Activated CD4-positive, alpha-beta T cell treated with anti-CD3 and anti-CD28 coated beads, Interleukin-2, amount 10 ng/mL, durations not matched to agents 7 days and 5 days (primary cell): ENCODE data around the gene GNPTG. TPM values are rescaled to one million over a fixed set of nuclear protein-coding genes. Genes with fewer than 3 reads are reported as not detected.

Source experiments
- CTCF ChIA-PET: fragments of 350-600 bp; sonication (Branson Sonifier 250); formaldehyde crosslinking; loops from one replicate; lab custom pipeline; 2021; ENCODE audit warnings: antibody characterized with exemption; lab: Charles Lee
- POLR2A ChIA-PET: fragments of 350-600 bp; sonication (Branson Sonifier 250); formaldehyde crosslinking; loops from one replicate; lab custom pipeline; 2021; ENCODE audit warnings: antibody characterized with exemption; lab: Charles Lee
- DNase-seq: peaks from one replicate; pipeline ENCODE4 v3.0.0-alpha.2; 2020
- H3K27ac Mint-ChIP-seq: one replicate; pipeline ENCODE4 v1.8.0; 2021; ENCODE audit warnings: mild to moderate bottlenecking, moderate library complexity, mixed read lengths
- H3K27me3 Mint-ChIP-seq: one replicate; pipeline ENCODE4 v1.8.0; 2021; ENCODE audit warnings: mixed read lengths
- H3K36me3 Mint-ChIP-seq: one replicate; pipeline ENCODE4 v1.8.0; 2021; ENCODE audit warnings: low read depth, mixed read lengths
- H3K4me1 Mint-ChIP-seq: one replicate; pipeline ENCODE4 v1.8.0; 2021; ENCODE audit warnings: mixed read lengths
- H3K4me3 Mint-ChIP-seq: one replicate; pipeline ENCODE4 v1.8.0; 2021; ENCODE audit warnings: mild to moderate bottlenecking, moderate library complexity, mixed read lengths
- H3K9me3 Mint-ChIP-seq: one replicate; pipeline ENCODE4 v1.8.0; 2021; ENCODE audit warnings: mixed read lengths
- total RNA-seq, 2 experiments: library from RNA; stranded (reverse); gene quantifications; one replicate each; pipeline ENCODE4 v1.2.3, GENCODE V29; 2021

GNPTG gene
- total RNA-seq, 2 experiments from 2014 or later: 34.3 to 36.9 TPM

DNA sequence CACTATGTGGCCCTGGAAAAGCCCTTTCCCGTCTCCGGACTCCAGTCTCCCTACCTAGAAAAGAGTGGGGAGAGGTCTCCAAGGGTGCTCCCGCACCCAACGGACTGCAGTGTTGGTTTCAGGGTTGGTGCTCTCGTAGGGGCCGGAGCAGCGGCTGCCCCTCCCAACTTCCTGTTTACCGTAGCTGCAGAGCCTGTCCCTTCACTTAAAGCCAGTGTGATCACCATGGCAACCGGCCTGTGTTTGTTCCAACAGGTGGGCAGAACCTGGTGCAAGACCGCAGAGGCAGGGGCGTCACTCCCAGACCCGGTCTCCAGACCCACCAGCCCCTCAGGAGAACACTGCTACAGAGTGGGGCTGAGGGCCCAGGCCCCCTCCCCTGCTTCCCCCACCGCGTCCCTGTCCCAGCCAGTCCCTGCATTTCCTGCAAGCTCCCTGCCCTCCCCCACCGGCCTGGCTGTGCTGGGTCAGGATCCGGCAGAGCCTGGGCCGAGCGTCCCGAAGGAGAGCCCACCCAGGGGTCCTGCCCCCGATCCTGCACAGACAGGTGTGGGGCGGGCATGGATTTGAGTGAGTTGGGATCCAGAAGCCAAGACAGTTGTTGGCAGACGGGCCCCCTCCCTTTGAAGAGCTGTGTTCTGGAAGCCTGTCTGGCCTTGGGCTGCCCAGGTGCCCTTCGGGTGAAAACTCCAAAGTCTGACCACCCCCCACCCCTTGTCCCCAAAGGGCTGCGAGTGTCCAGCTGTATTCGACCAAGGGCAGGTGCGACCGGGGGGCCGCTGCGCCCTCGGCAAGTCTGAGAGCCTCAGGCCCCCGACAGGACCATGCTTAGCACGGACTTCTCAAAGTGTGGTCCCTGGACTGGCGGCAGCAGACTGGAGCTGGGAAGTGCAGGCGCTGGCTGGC lies 19.8 kb upstream of the GNPTG start:
- ChIA-PET POLR2A (interaction anchor here (0.6 kb wide), 1 partner anchor 9 kb away, joined by 3 read pairs; no protein-coding TSS in a partner anchor), CTCF (no interaction called here)
- peak overlapping the region; percentile 72 for H3K27ac Mint-ChIP-seq
- no peaks in the 10 kb centered on the region for H3K36me3 Mint-ChIP-seq
- H3K4me3 Mint-ChIP-seq: peak overlapping the region; percentile 41
- H3K27me3 Mint-ChIP-seq: peaks cover 36% of the 10 kb centered on the region
- H3K4me1 Mint-ChIP-seq: peaks cover 17% of the 10 kb centered on the region
- H3K9me3 Mint-ChIP-seq: no peaks in the 10 kb centered on the region
- DNase-seq: peak; percentile 83

DNA sequence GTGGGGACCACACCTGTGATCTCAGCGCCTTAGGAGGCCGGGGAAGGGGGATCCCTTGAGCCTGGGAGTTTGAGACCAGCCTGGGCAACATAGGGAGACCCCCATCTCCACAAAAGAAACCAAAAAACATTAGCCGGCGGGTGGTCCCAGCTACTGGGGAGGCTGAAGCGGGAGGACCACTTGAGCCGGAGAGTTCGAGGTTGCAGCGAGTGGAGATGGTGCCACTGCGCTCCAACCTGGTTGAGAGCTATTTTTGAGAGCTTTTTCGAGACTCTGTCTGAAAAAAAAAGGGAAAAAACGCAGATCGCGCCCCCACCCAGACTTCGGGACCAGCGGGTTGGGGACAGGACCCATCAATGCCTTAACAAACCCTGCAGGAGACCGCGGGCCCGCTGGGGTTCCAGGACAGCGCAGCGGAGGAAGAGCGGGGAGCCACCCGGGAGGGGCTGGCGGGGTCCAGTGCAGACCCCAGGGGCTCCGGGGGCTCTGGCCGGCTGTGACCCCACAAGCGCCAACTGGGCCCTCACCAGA lies 19.0 kb upstream of the GNPTG start:
- H3K4me1 Mint-ChIP-seq: peaks cover 17% of the 10 kb centered on the region
- H3K27ac Mint-ChIP-seq: peak overlapping the region; percentile 60
- H3K36me3 Mint-ChIP-seq: no peaks in the 10 kb centered on the region
- ChIA-PET CTCF (no interaction called here), POLR2A (interaction anchor here (0.5 to 0.6 kb wide), 2 partner anchors 9 to 16 kb away, joined by 3 read pairs; no protein-coding TSS in a partner anchor)
- H3K9me3 Mint-ChIP-seq: no peaks in the 10 kb centered on the region
- H3K4me3 Mint-ChIP-seq: peak overlapping the region; percentile 25
- peaks cover 36% of the 10 kb centered on the region for H3K27me3 Mint-ChIP-seq
- no peak for DNase-seq

DNA sequence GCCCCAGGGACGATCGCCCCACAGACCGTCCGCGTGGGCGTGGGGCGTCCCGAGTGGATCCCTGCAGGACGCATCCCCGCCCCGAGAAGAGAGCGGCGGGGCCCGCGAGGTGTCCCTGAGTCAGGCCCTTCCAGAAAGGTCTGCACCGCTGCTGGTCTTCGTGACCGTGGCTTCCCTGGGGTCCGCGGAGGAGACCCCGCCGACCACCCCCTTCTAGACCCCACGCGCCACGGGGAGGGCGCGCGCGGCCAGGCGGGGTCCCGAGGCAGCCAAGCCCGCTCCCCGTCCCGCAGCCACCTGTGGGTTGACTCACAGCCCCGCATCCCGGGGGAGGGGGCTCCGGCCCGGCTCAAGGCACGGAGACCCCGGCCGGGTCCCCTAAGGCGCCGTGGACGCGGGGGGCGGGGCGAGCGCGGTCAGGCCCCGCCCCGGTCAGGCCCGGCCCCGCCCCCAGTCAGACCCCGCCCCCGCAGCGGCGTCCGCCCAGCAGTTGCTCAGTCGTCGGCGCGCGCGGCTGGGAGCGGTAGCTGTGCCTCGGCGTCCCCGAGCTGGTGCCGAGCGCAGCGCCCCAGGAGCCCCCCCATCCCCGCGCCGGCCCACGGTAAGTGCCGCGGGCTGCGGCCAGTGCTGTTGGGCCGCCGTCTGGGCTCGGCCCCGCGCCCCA lies 18.4 kb upstream of the GNPTG start, which contains the start of gene BAIAP3:
TSS of gene BAIAP3 (plus strand) at position 497 of the 664 bp plus-strand sequence. CDS start 4,905 bp downstream, outside the sequence.
- H3K27me3 Mint-ChIP-seq: peaks cover 36% of the 10 kb centered on the region
- CTCF ChIA-PET: no interaction called here
- H3K36me3 Mint-ChIP-seq: no peaks in the 10 kb centered on the region
- H3K4me3 Mint-ChIP-seq: peak within 1 kb of the TSS; percentile 25
- POLR2A ChIA-PET: interaction anchor here (0.5 to 0.6 kb wide), 2 partner anchors 17 to 1349 kb away, joined by 3 to 6 read pairs; partner anchors contain the start of gene KCTD5
- no peaks in the 10 kb centered on the region for H3K9me3 Mint-ChIP-seq
- H3K4me1 Mint-ChIP-seq: peaks cover 17% of the 10 kb centered on the region
- peak within 1 kb of the TSS; percentile 60 for H3K27ac Mint-ChIP-seq
- DNase-seq: peak; percentile 63

DNA sequence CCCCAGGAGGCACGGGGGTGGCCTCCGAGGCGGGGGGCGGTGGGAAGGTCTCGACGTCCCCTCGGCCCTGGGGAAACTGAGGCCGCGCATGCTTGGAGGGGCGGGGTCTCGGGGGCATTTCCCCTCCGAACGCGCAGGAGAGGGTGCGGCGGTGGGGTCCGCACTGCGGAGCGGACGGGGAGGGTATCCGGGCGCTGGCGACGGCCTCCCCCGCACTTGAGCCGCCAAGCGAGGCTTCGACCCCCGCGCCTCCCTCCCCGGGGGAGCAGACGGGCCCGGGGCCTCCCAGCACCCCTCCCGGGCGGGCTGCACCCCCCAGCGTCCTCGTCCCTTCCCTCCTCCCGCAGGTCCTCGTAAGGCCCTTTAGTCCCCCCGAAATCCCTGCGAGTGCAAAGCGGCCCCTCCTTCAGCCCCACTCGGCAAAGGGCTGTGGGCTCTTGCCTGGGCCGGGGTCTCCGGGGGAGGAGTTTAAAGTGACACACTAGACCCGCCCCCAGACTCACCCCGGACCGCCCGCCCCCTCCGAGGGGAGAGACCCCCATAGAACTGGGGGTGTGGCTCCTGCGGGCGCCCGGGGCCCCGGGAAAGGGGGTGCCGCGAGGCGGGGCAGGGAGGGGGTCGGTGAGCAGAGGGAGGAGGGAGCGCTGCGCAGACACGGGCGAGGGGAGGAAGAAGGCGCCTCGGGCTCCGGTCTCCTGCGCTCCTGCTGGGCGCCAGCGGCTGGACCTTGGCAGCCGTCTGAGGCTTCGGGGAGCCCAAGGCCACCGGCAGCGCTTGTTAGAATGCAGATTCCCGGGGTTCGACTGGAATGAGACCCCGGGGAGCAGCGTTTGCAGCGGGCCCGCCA lies 17.7 kb upstream of the GNPTG start:
- Mint-ChIP-seq H3K4me1 (peaks cover 17% of the 10 kb centered on the region), H3K4me3 (no peak overlapping the region), H3K36me3 (no peaks in the 10 kb centered on the region), H3K27me3 (peaks cover 36% of the 10 kb centered on the region), H3K27ac (no peak overlapping the region), H3K9me3 (no peaks in the 10 kb centered on the region)
- ChIA-PET CTCF (no interaction called here), POLR2A (interaction anchor here (0.6 kb wide), 1 partner anchor 1348 kb away, joined by 6 read pairs; the partner anchor contains the start of gene KCTD5)
- DNase-seq: no peak

DNA sequence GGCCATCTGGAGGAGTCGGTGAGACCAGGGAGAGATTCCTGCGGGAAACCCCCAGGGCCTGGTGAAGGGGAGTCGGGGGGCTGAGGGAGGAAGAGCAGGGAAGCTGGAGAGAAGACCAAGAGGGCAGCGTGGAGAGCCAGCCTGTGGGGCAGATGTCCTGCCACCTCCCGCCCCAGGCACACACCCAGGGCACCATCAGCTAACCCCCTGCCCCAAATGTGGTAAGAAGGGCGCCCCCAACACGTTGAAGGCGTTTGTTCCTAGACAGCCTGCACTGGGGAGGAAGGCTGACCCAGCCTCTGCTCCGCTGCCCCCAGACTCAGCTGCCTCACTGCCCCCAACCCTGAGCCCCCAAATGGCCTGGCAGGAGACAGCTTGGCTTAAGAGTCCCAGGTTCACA lies 17.0 kb upstream of the GNPTG start:
- POLR2A ChIA-PET: no interaction called here
- H3K9me3 Mint-ChIP-seq: no peaks in the 10 kb centered on the region
- H3K27me3 Mint-ChIP-seq: peaks cover 36% of the 10 kb centered on the region
- no peak for DNase-seq
- CTCF ChIA-PET: interaction anchor here (1.2 kb wide), 1 partner anchor 24 kb away, joined by 3 read pairs; no protein-coding TSS in a partner anchor
- H3K4me3 Mint-ChIP-seq: no peak overlapping the region
- H3K36me3 Mint-ChIP-seq: no peaks in the 10 kb centered on the region
- H3K4me1 Mint-ChIP-seq: peaks cover 17% of the 10 kb centered on the region
- H3K27ac Mint-ChIP-seq: no peak overlapping the region

DNA sequence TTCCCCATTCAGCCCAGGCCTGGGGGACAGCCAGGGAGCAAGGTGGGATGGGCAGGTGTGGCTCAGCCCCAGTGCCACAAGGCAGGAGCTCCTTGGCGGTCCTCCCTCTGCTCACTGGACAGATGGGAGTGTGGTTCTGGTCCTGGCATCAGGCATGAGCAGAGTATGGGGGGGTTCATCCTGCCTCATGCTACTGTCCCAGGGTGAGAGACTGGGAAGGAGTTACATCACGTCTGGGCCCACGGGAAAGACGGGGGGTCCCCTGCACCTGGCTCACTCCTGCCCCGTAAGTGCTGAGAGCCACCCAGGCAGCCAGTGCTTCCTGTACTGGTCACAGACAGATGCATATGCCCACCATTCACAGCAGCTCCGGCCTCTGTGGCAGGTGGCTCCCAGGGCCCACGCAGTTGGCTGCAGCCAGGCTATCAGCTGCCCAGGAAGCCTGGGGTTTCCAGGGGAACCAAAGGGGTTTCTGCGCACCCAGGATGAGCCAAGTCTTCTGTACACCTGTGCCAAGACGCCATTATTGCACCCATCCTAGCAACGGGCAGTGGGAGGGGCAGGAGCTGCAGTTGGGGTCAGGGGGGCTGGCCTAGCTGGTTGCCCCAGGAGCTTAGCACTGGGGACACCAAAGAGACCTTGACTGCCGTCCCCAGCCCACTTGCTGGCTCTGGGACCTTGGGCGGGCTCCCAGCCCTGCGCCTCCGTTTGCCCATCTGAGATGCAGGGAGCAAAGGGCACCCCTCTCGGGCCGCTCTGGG lies 16.3 kb upstream of the GNPTG start:
- Mint-ChIP-seq H3K27me3 (peaks cover 36% of the 10 kb centered on the region), H3K36me3 (no peaks in the 10 kb centered on the region), H3K27ac (no peak overlapping the region), H3K9me3 (no peaks in the 10 kb centered on the region), H3K4me1 (peaks cover 17% of the 10 kb centered on the region), H3K4me3 (no peak overlapping the region)
- ChIA-PET CTCF (interaction anchor here (0.6 to 1.2 kb wide), 3 partner anchors 16 to 38 kb away, joined by 3 read pairs; partner anchors contain the start of genes GNPTG and TSR3), POLR2A (no interaction called here)
- no peak for DNase-seq

DNA sequence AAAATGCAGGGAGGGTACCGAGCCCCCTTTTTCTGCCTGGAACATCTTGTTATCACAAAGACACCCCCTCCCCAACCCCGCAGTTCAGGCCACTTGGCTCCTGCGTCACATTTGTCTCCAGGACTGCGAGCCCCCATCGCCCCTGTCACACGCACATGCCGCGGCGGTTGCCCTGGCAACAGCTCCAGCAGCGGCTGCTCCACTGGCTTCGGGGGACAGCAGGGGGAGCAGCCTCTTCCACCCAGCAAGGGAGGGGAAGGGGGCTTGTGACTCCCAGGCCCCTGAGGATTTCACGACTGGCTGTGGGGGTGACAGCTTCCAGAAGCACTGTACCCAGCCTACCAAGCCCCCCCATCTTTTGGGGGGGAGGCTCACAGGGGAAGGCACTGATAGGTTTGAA lies 15.7 kb upstream of the GNPTG start:
- Mint-ChIP-seq H3K4me1 (peaks cover 17% of the 10 kb centered on the region), H3K27ac (no peak overlapping the region), H3K36me3 (no peaks in the 10 kb centered on the region), H3K27me3 (peaks cover 36% of the 10 kb centered on the region), H3K4me3 (no peak overlapping the region), H3K9me3 (no peaks in the 10 kb centered on the region)
- ChIA-PET POLR2A (no interaction called here), CTCF (interaction anchor here (0.9 kb wide), 1 partner anchor 15 kb away, joined by 3 read pairs; the partner anchor contains the start of genes GNPTG and TSR3)
- DNase-seq: no peak

DNA sequence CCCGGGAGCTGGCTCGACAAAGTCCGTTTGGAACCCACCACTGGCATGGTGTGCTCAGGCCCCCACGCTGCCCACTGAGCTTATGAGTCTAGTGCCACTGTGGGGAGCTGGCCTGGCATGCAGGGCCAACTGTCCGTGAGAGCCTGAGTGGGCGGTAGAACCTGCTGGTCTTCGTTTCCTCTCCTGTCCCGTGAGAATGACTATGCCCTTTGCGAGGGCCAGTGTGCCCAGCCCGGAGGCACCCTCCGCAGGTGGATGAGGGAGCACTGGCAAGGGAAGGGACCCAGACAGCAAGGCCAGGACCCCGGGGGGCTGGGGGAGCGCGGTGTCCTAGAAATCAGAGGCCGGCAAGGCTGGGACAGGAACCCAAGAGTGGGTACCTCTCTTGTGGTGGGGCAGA lies 15.1 kb upstream of the GNPTG start:
- no peaks in the 10 kb centered on the region for H3K9me3 Mint-ChIP-seq
- no peaks in the 10 kb centered on the region for H3K36me3 Mint-ChIP-seq
- DNase-seq: no peak
- CTCF ChIA-PET: no interaction called here
- no peak overlapping the region for H3K27ac Mint-ChIP-seq
- no peak overlapping the region for H3K4me3 Mint-ChIP-seq
- peaks cover 12% of the 10 kb centered on the region for H3K4me1 Mint-ChIP-seq
- POLR2A ChIA-PET: no interaction called here
- peaks cover 34% of the 10 kb centered on the region for H3K27me3 Mint-ChIP-seq

DNA sequence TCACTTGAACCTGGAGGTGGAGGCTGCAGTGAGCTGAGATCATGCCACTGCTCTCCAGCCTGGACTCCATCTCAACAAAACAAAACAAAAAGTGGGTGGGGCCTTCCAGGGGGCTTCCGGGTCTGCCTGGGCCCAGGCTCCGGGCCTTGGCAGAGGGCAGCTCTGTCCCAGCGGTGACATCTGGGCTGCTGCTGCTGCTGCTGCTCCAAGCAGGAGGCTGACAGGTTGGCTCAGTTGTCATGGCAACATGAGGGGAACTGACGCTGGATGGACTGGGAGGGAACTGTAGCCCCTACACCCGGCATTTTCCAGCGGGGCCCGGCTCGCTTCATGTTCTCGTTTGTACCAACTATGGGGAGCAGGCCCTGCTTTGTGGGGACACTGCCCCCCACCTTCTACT lies 14.2 kb upstream of the GNPTG start:
- Mint-ChIP-seq H3K4me1 (peaks cover 9% of the 10 kb centered on the region), H3K36me3 (no peaks in the 10 kb centered on the region), H3K9me3 (no peaks in the 10 kb centered on the region), H3K27me3 (peaks cover 25% of the 10 kb centered on the region), H3K27ac (no peak overlapping the region), H3K4me3 (no peak overlapping the region)
- POLR2A ChIA-PET: no interaction called here
- no peak for DNase-seq
- CTCF ChIA-PET: interaction anchor here (1.2 kb wide), 1 partner anchor 13 kb away, joined by 3 read pairs; no protein-coding TSS in a partner anchor

DNA sequence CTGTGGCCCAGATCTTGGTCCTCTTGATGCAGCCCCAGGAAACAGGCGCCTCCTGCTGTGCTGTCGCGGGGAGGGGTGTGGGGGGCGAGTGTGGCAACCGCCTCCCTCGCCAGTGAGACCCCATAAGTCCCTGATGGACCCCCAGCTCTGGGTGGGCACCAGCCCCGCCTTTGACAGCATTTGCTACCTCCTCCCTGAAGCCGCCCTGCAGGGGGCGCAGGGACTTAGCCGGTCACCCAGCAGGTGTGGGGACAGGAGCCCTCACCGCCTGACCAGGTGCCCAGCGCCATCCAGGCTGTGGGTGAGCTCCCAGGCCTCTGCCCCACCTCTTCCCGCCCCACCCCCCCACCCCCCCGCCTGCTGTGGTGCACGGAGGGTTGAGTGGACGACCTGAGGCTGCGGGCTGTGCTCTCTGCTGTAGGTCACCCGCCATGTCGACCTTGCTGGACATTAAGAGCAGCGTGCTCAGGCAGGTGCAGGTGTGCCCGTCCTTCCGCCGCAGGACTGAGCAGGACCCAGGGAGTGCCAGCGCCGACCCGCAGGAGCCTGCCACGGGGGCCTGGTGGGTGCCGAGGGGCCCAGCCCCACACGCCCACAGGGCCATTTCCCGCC lies 13.5 kb upstream of the GNPTG start:
- ChIA-PET POLR2A (no interaction called here), CTCF (interaction anchor here (1.2 kb wide), 1 partner anchor 12 kb away, joined by 3 read pairs; no protein-coding TSS in a partner anchor)
- DNase-seq: no peak
- H3K4me3 Mint-ChIP-seq: no peak overlapping the region
- H3K4me1 Mint-ChIP-seq: peaks cover 14% of the 10 kb centered on the region
- H3K36me3 Mint-ChIP-seq: no peaks in the 10 kb centered on the region
- H3K9me3 Mint-ChIP-seq: no peaks in the 10 kb centered on the region
- peaks cover 22% of the 10 kb centered on the region for H3K27me3 Mint-ChIP-seq
- H3K27ac Mint-ChIP-seq: no peak overlapping the region
